ENCODE results near the gene PRMT5. TPM values are rescaled to one million over a fixed set of nuclear protein-coding genes. Genes with fewer than 3 reads are reported as not detected.

The PRMT5 gene
- 34.6 and 42.8 TPM in 2 replicates for total RNA-seq

GRCh38 chr14:22929104-22929960, at the start of gene PRMT5:
TSS of gene PRMT5 (minus strand) at chr14:22929376. CDS start at chr14:22929361, 15 bp downstream.

GRCh38 chr14:22918804-22919600, 10.2 kb downstream of the PRMT5 start, which contains the start of gene RBM23:
TSS of gene RBM23 (minus strand) at chr14:22919149.

GRCh38 chr14:22883173-22883976, 45.8 kb downstream of the PRMT5 start, which contains the start of gene REM2:
TSS of gene REM2 (plus strand) at chr14:22883222. CDS start at chr14:22883288, 66 bp downstream.

GRCh38 chr14:22871224-22872032, 57.7 kb downstream of the PRMT5 start, which contains the start of gene LRP10:
TSS of gene LRP10 (plus strand) at chr14:22871740. CDS start at chr14:22872304, 564 bp downstream.

Other genes with a start within 250 kb of the PRMT5 start
- gene OXA1L, start 162.7 kb downstream of the PRMT5 start, total RNA-seq: 41.2 and 63.3 TPM in 2 replicates
- gene SLC7A7, start 113.9 kb downstream of the PRMT5 start, total RNA-seq: 4.1 and 5.3 TPM in 2 replicates
- 34.1 and 35.0 TPM in 2 replicates for gene MRPL52, start 99.5 kb downstream of the PRMT5 start, total RNA-seq
- 51.7 and 95.7 TPM in 2 replicates for gene MMP14, start 92.8 kb downstream of the PRMT5 start, total RNA-seq
- 40.7 and 42.5 TPM in 2 replicates for gene LRP10, start 57.6 kb downstream of the PRMT5 start, total RNA-seq
- gene REM2, start 46.2 kb downstream of the PRMT5 start, total RNA-seq: under 0.01 TPM in 1 of 2 replicates, not detected in the other
- gene RBM23, start 10.2 kb downstream of the PRMT5 start, total RNA-seq: 49.2 and 55.0 TPM in 2 replicates
- 14.3 and 21.7 TPM in 2 replicates for gene HAUS4, start 27.7 kb upstream of the PRMT5 start, total RNA-seq
- gene AJUBA, start 53.2 kb upstream of the PRMT5 start, total RNA-seq: 16.9 and 42.6 TPM in 2 replicates
- gene C14orf93, start 80.8 kb upstream of the PRMT5 start, total RNA-seq: 5.1 and 6.1 TPM in 2 replicates
- gene PSMB5, start 105.5 kb upstream of the PRMT5 start, total RNA-seq: 185 and 196 TPM in 2 replicates
- gene PSMB11, start 112.8 kb upstream of the PRMT5 start, total RNA-seq: not detected in 2 replicates
- gene CDH24, start 128.1 kb upstream of the PRMT5 start, total RNA-seq: 0.54 and 0.69 TPM in 2 replicates
- 44.0 and 56.1 TPM in 2 replicates for gene ACIN1, start 165.8 kb upstream of the PRMT5 start, total RNA-seq
- gene C14orf119, start 166.1 kb upstream of the PRMT5 start, total RNA-seq: 43.2 and 50.3 TPM in 2 replicates
- not detected in 2 replicates for gene CIROP, start 175.6 kb upstream of the PRMT5 start, total RNA-seq
- gene CEBPE, start 189.9 kb upstream of the PRMT5 start, total RNA-seq: not detected in 2 replicates

All from dermis lymphatic vessel endothelial cell (primary cell).